Kidney epithelial cell (primary cell): Measurements from ENCODE around the gene CNNM3. TPM values are rescaled to one million over a fixed set of nuclear protein-coding genes. Genes with fewer than 3 reads are reported as not detected.
"Not testable (repeated sequence)": the region's sequence is repeated elsewhere in the genome, so short reads cannot be mapped to it uniquely, and the experiment has no call there.

Source experiments
- DNase-seq: peaks from one replicate; pipeline ENCODE4 v3.0.0-alpha.2; 2010; ENCODE audit warnings: low read depth
- H3K27me3 ChIP-seq: 2 replicates; pipeline ENCODE4 v1.6.0; 2011; ENCODE audit warnings: low read length; ENCODE audit not compliant: control insufficient read depth, insufficient read depth
- H3K36me3 ChIP-seq: 2 replicates; pipeline ENCODE4 v1.5.1; 2011; ENCODE audit warnings: low read length; ENCODE audit not compliant: control insufficient read depth, insufficient read depth
- H3K4me3 ChIP-seq: 2 replicates; pipeline ENCODE4 v1.5.1; 2011; ENCODE audit warnings: low read depth, mild to moderate bottlenecking, control low read depth, low read length
- total RNA-seq: library from RNA; depleted of rRNA; stranded (reverse); fragments of >200 nt; gene quantifications from 2 replicates; pipeline ENCODE4 v1.2.3, GENCODE V29; 2015
- TF ChIP-seq, protein P1 (sequence below): IDR thresholded peaks from 2 replicates; pipeline ENCODE4 v1.5.1; 2011; ENCODE audit warnings: mild to moderate bottlenecking, moderate library complexity, low read length, control low read depth, inconsistent platforms; ENCODE audit not compliant: insufficient read depth, poor library complexity, severe bottlenecking

The CNNM3 gene
- total RNA-seq, 1 donor from 2014 or later, result 9.2 TPM

- Histone ChIP-seq H3K4me3 (no peak overlapping the region), H3K27me3 (no peaks in the 10 kb centered on the region), H3K36me3 (peaks cover 8% of the 10 kb centered on the region)
- no peak for DNase-seq
- TF ChIP-seq, protein P1, sequence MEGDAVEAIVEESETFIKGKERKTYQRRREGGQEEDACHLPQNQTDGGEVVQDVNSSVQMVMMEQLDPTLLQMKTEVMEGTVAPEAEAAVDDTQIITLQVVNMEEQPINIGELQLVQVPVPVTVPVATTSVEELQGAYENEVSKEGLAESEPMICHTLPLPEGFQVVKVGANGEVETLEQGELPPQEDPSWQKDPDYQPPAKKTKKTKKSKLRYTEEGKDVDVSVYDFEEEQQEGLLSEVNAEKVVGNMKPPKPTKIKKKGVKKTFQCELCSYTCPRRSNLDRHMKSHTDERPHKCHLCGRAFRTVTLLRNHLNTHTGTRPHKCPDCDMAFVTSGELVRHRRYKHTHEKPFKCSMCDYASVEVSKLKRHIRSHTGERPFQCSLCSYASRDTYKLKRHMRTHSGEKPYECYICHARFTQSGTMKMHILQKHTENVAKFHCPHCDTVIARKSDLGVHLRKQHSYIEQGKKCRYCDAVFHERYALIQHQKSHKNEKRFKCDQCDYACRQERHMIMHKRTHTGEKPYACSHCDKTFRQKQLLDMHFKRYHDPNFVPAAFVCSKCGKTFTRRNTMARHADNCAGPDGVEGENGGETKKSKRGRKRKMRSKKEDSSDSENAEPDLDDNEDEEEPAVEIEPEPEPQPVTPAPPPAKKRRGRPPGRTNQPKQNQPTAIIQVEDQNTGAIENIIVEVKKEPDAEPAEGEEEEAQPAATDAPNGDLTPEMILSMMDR, result no peak
Observed at GRCh38 chr2:96860065-96861029, 44.3 kb downstream of the CNNM3 start.

DNA sequence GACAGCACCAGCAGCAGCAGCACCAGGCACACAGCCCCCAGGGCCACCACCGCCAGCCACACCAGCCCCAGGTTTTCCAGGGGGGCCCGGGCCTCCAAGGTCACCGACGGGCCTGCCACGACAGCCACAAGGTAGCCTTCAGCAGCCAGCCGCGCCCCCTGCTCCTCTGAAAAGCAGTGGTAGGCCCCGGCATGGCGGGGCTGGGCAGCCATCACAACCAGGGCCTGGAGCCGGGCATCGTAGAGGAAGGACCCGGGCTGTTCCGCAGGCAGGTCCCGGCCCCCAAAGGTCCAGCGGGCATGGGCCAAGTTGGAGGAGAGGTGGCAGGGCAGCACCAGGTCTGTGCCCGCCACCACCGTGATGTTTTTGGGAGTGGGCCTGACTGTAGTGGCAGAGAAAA lies 45.0 kb downstream of the CNNM3 start:
- DNase-seq, result no peak
- H3K27me3 ChIP-seq, result no peaks in the 10 kb centered on the region
- H3K36me3 ChIP-seq, result peaks cover 8% of the 10 kb centered on the region
- H3K4me3 ChIP-seq, result no peak overlapping the region
- TF ChIP-seq, protein P1, result no peak

DNA sequence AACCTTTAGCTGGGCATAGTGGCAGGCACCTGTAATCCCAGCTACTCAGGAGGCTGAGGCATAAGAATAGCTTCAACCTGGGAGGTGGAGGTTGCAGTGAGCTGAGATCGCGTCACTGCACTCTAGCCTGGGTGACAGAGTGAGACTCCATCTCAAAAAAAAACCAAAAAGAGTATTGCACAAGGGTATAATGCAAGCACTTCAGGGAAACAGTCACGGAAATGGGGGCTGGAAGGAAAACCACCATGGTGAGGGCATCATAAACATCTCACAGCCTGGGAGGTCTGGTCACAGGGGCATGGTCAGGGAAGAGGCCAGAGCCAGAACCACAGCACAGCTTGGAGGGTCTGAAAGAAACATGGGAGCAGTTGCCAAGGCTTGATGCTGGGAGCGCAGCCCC lies 47.0 kb downstream of the CNNM3 start:
- H3K27me3 ChIP-seq, DNase-seq, H3K4me3 ChIP-seq, H3K36me3 ChIP-seq: not testable (repeated sequence)

- Histone ChIP-seq H3K36me3 (peaks cover 8% of the 10 kb centered on the region), H3K27me3 (no peaks in the 10 kb centered on the region), H3K4me3 (no peak overlapping the region)
- no peak for DNase-seq
- TF ChIP-seq, protein P1, result no peak
Observed at GRCh38 chr2:96863575-96864342, 47.7 kb downstream of the CNNM3 start.

DNA sequence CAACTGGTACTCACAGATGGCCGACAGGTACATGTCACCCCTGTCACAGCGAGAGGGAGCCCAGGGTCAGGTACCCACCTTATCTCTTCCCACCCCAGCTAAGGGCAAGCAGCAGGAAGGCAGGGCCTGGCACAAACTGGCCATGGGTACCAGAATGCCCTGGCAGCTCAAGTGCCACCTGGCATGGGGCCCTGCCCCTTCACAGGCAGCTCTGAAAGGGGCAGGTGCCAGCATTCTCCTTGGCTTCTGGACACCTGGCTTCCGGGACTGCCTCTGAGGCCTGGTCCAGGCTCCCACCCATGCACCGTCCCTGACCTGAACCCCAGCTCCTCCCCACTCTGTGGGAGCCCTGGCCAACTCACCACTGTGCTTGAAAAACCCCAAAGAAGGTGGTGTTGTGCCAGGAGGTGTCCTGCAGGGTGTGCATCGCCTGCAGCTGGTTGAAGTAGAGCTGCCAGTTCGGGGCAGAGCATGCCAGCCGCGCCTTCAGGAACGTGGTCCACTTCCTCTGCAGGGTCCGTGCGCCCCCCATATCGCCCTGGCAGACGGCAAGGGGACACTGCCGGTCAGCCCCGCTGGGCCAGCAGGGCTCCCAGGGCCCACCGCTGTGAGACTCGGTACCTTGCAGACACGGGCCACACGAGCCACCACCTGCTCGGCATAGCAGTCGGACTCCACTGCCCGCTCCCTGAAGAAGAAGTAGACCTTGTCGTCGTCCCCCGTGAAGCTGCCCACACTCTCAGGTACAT lies 48.4 kb downstream of the CNNM3 start:
- DNase-seq, result no peak
- Histone ChIP-seq H3K4me3 (no peak overlapping the region), H3K36me3 (peaks cover 8% of the 10 kb centered on the region), H3K27me3 (no peaks in the 10 kb centered on the region)
- TF ChIP-seq, protein P1, result no peak

- Histone ChIP-seq H3K4me3 (no peak overlapping the region), H3K36me3 (peaks cover 8% of the 10 kb centered on the region), H3K27me3 (no peaks in the 10 kb centered on the region)
- no peak for DNase-seq
- TF ChIP-seq, protein P1, result no peak
Observed at GRCh38 chr2:96865654-96866053, 49.6 kb downstream of the CNNM3 start.
